OCI-LY1 (cell line): Measurements from ENCODE around the gene ANGPTL8.

Source experiments
- H2AFZ ChIP-seq: fragments of 200-600 bp; sonication (generic), shearing (Covaris generic); 2 replicates; pipeline ENCODE4 v1.6.0; 2014; ENCODE audit warnings: antibody characterized with exemption, mild to moderate bottlenecking, low read length
- H3F3A ChIP-seq: fragments of 200-600 bp; sonication (generic), shearing (Covaris generic); 2 replicates; pipeline ENCODE4 v1.6.0; 2014; ENCODE audit warnings: mild to moderate bottlenecking, antibody characterized with exemption, low read length, moderate library complexity; ENCODE audit not compliant: insufficient read depth
- H3K27ac ChIP-seq: fragments of 200-600 bp; sonication (generic); 2 replicates; pipeline ENCODE4 v1.5.1; 2014; ENCODE audit warnings: low read length, mixed run types, mild to moderate bottlenecking, low read depth; ENCODE audit not compliant: poor library complexity, severe bottlenecking
- H3K27me3 ChIP-seq: fragments of 200-600 bp; sonication (generic); 2 replicates; pipeline ENCODE4 v1.6.0; 2014; ENCODE audit warnings: antibody characterized with exemption, mild to moderate bottlenecking, low read length, moderate library complexity; ENCODE audit not compliant: insufficient read depth
- H3K36me3 ChIP-seq: fragments of 200-600 bp; sonication (generic); 2 replicates; pipeline ENCODE4 v1.6.1; 2014; ENCODE audit warnings: mild to moderate bottlenecking, antibody characterized with exemption, low read length, moderate library complexity, mixed read lengths; ENCODE audit not compliant: insufficient read depth
- H3K4me1 ChIP-seq: fragments of 200-600 bp; sonication (generic); 2 replicates; pipeline ENCODE4 v1.5.1; 2014; ENCODE audit warnings: mild to moderate bottlenecking, low read length, moderate library complexity; ENCODE audit not compliant: insufficient read depth, severe bottlenecking
- H3K4me2 ChIP-seq: fragments of 200-600 bp; sonication (generic), shearing (Covaris generic); 2 replicates; pipeline ENCODE4 v1.6.1; 2014; ENCODE audit warnings: low read length
- H3K4me3 ChIP-seq: fragments of 200-600 bp; sonication (generic); 2 replicates; pipeline ENCODE4 v1.5.1; 2014; ENCODE audit warnings: low read length, low read depth, mild to moderate bottlenecking, mixed read lengths; ENCODE audit not compliant: poor library complexity, severe bottlenecking
- H3K79me2 ChIP-seq: fragments of 200-600 bp; shearing (Covaris generic); 2 replicates; pipeline ENCODE4 v1.6.1; 2016; ENCODE audit warnings: mixed run types, low read length, mixed read lengths; ENCODE audit not compliant: insufficient read depth
- H3K9ac ChIP-seq: fragments of 200-600 bp; sonication (generic), shearing (Covaris generic); 2 replicates; pipeline ENCODE4 v1.6.1; 2014; ENCODE audit warnings: mild to moderate bottlenecking, low read length, mixed read lengths
- H3K9me2 ChIP-seq: fragments of 200-600 bp; sonication (generic), shearing (Covaris generic); 2 replicates; pipeline ENCODE4 v1.6.1; 2014; ENCODE audit warnings: low read depth, mild to moderate bottlenecking, low read length, mixed read lengths
- H3K9me3 ChIP-seq: fragments of 200-600 bp; shearing (Covaris generic); 2 replicates; pipeline ENCODE4 v1.6.1; 2014; ENCODE audit warnings: low read length, mixed read lengths
- H4K20me1 ChIP-seq: fragments of 200-600 bp; sonication (generic), shearing (Covaris generic); 2 replicates; pipeline ENCODE4 v1.6.0; 2016; ENCODE audit warnings: mild to moderate bottlenecking, low read length; ENCODE audit not compliant: insufficient read depth
- CTCF ChIP-seq: fragments of 200-600 bp; sonication (generic), shearing (Covaris generic); IDR thresholded peaks from 2 replicates; pipeline ENCODE4 v1.5.1; 2017; ENCODE audit warnings: mild to moderate bottlenecking, antibody characterized with exemption, low read length, moderate library complexity, mixed read lengths
- EZH2 ChIP-seq: fragments of 200-600 bp; sonication (generic), shearing (Covaris generic); IDR thresholded peaks from 2 replicates; pipeline ENCODE4 v1.8.0; 2017; ENCODE audit warnings: borderline replicate concordance, mixed run types, mild to moderate bottlenecking, antibody characterized with exemption, low read length, moderate library complexity, mixed read lengths

Gene ANGPTL8

GRCh38 chr19:11201791-11202190 lies 37.6 kb upstream of the ANGPTL8 start:
- H3K9me2 ChIP-seq, result no peaks in the 10 kb centered on the region
- no peak overlapping the region for H3K4me2 ChIP-seq
- no peak overlapping the region for H3K4me3 ChIP-seq
- no peak for TF ChIP-seq CTCF
- TF ChIP-seq EZH2, result no peak
- 0 out of 2 replicates have a peak, but pooled peaks cover 3% of the 10 kb centered on the region for H3F3A ChIP-seq
- H3K36me3 ChIP-seq, result no peaks in the 10 kb centered on the region
- H3K27ac ChIP-seq, result no peak overlapping the region
- no peaks in the 10 kb centered on the region for H3K79me2 ChIP-seq
- H4K20me1 ChIP-seq, result no peaks in the 10 kb centered on the region
- H3K9ac ChIP-seq, result no peak overlapping the region
- H3K27me3 ChIP-seq, result no peaks in the 10 kb centered on the region
- H3K9me3 ChIP-seq, result no peaks in the 10 kb centered on the region
- peaks cover 70% of the 10 kb centered on the region for H3K4me1 ChIP-seq
- no peak overlapping the region for H2AFZ ChIP-seq

- H3K27ac ChIP-seq, result peak overlapping the region; percentile 6
- TF ChIP-seq EZH2 (no peak), CTCF (no peak)
- no peaks in the 10 kb centered on the region for H3K27me3 ChIP-seq
- H3K9ac ChIP-seq, result no peak overlapping the region
- no peak overlapping the region for H3K4me3 ChIP-seq
- no peaks in the 10 kb centered on the region for H4K20me1 ChIP-seq
- no peak overlapping the region for H2AFZ ChIP-seq
- H3K9me2 ChIP-seq, result no peaks in the 10 kb centered on the region
- no peaks in the 10 kb centered on the region for H3K9me3 ChIP-seq
- no peaks in the 10 kb centered on the region for H3K36me3 ChIP-seq
- H3K79me2 ChIP-seq, result no peaks in the 10 kb centered on the region
- H3K4me1 ChIP-seq, result peaks cover 70% of the 10 kb centered on the region
- no peak overlapping the region for H3K4me2 ChIP-seq
- 0 out of 2 replicates have a peak, but pooled peaks cover 3% of the 10 kb centered on the region for H3F3A ChIP-seq
Observed at GRCh38 chr19:11202488-11203193, 36.8 kb upstream of the ANGPTL8 start.

- TF ChIP-seq CTCF, result peak; percentile 78
- TF ChIP-seq EZH2, result no peak
- H3K4me2 ChIP-seq, result no peak overlapping the region
- no peaks in the 10 kb centered on the region for H4K20me1 ChIP-seq
- H3K4me1 ChIP-seq, result peaks cover 63% of the 10 kb centered on the region
- no peaks in the 10 kb centered on the region for H3K36me3 ChIP-seq
- 0 out of 2 replicates have a peak, but pooled peaks cover 3% of the 10 kb centered on the region for H3F3A ChIP-seq
- peak overlapping the region; percentile 87 for H3K27ac ChIP-seq
- no peaks in the 10 kb centered on the region for H3K79me2 ChIP-seq
- H3K4me3 ChIP-seq, result no peak overlapping the region
- H3K27me3 ChIP-seq, result no peaks in the 10 kb centered on the region
- H3K9me2 ChIP-seq, result no peaks in the 10 kb centered on the region
- H2AFZ ChIP-seq, result no peak overlapping the region
- no peak overlapping the region for H3K9ac ChIP-seq
- no peaks in the 10 kb centered on the region for H3K9me3 ChIP-seq
Observed at GRCh38 chr19:11203194-11204075, 36.0 kb upstream of the ANGPTL8 start.
